Neural progenitor cell (in vitro differentiated cells): ENCODE results near the gene MAD1L1.

Experiments
- EZH2 ChIP-seq: fragments of 200-600 bp; sonication (generic); IDR thresholded peaks from 2 replicates; pipeline ENCODE4 v1.6.1; 2017; ENCODE audit warnings: antibody characterized with exemption, mild to moderate bottlenecking, moderate library complexity
- TF ChIP-seq, protein P1 (sequence below): fragments of 200-600 bp; sonication (generic); IDR thresholded peaks from 2 replicates; pipeline ENCODE4 v1.5.1; 2017; ENCODE audit warnings: antibody characterized with exemption, mild to moderate bottlenecking

DNA sequence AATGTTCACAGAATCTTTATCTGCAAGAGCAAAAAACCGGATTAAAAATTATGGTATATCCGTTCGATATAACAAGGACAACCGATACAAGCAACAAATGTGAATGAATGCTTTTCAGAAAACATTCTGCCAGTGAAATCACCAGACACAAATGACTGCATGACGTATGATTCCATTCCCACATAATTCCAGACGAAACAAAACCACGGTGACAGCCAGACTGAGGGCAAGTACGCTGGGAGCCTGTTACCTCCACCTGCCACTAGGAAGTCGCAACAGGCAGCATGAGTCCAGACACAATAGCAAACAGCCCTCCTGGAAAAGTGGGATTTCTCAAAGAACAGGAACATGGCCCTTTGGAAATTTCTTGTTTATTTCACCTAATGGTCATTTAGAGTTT, 41.7 kb downstream of the MAD1L1 start:
- TF ChIP-seq, protein P1, sequence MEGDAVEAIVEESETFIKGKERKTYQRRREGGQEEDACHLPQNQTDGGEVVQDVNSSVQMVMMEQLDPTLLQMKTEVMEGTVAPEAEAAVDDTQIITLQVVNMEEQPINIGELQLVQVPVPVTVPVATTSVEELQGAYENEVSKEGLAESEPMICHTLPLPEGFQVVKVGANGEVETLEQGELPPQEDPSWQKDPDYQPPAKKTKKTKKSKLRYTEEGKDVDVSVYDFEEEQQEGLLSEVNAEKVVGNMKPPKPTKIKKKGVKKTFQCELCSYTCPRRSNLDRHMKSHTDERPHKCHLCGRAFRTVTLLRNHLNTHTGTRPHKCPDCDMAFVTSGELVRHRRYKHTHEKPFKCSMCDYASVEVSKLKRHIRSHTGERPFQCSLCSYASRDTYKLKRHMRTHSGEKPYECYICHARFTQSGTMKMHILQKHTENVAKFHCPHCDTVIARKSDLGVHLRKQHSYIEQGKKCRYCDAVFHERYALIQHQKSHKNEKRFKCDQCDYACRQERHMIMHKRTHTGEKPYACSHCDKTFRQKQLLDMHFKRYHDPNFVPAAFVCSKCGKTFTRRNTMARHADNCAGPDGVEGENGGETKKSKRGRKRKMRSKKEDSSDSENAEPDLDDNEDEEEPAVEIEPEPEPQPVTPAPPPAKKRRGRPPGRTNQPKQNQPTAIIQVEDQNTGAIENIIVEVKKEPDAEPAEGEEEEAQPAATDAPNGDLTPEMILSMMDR = no peak
- no peak for TF ChIP-seq EZH2
